Ovary (tissue), 9 donors: ENCODE measurements around the gene VPS36. TPM values are rescaled to one million over a fixed set of nuclear protein-coding genes. Genes with fewer than 3 reads are reported as not detected.

Experiments
- DNase-seq, 5 donors: peaks; one replicate each; pipeline ENCODE4 v3.0.0-alpha.2; 2019 to 2020
- H3K27ac ChIP-seq, 2 donors: fragments of 200-600 bp; one replicate each; pipeline versions ENCODE4 v1.5.1 to v1.8.0; 2019 to 2022
- H3K27me3 ChIP-seq: fragments of 200-600 bp; one replicate; pipeline ENCODE4 v1.8.0; 2022
- H3K36me3 ChIP-seq: fragments of 200-600 bp; sonication (generic); one replicate; pipeline ENCODE4 v1.5.1; 2019
- H3K4me1 ChIP-seq: one replicate; pipeline ENCODE4 v1.8.1; 2013; ENCODE audit warnings: mild to moderate bottlenecking, moderate library complexity; ENCODE audit not compliant: insufficient read depth
- H3K4me3 ChIP-seq: fragments of 200-600 bp; sonication (generic); one replicate; pipeline ENCODE4 v1.5.1; 2017
- H3K9me3 ChIP-seq, 2 donors: fragments of 200-600 bp in 1 of 2; sonication (generic) in 1 of 2; one replicate each; pipeline versions ENCODE4 v1.5.1 to v1.8.1; 2013 to 2019; ENCODE audit warnings: mild to moderate bottlenecking in 1 of 2, moderate library complexity in 1 of 2
- CTCF ChIP-seq, 3 donors: fragments of 450-650 bp in 2 of 3; fragments of 200-600 bp in 1 of 3; IDR thresholded peaks; one replicate each; pipeline versions ENCODE4 v1.5.1 to v1.8.0; 2016 to 2022; ENCODE audit warnings: antibody characterized with exemption in 3 of 3, mild to moderate bottlenecking in 1 of 3
- EP300 ChIP-seq: sonication (generic); formaldehyde crosslinking; IDR thresholded peaks from one replicate; pipeline ENCODE4 v1.6.1; 2017; ENCODE audit warnings: antibody characterized with exemption
- POLR2A ChIP-seq: fragments of 450-650 bp; IDR thresholded peaks from one replicate; pipeline ENCODE4 v1.6.1; 2017; ENCODE audit warnings: antibody characterized with exemption, mild to moderate bottlenecking, moderate library complexity
- WGBS, 3 donors: extraction: QIAGEN DNeasy Blood & Tissue Kit in 1 of 3; methylation state at CpG; one replicate each; pipeline versions ENCODE4 v1.1.5 to v1.1.7; 2013 to 2017; 5-methylcytosine and 5-hydroxymethylcytosine counted together
- intact Hi-C, 4 donors: fragments of 100-400 bp; cut with DNase I; formaldehyde crosslinking; loops; one replicate each; pipeline versions ENCODE4 v1.11.0 to v1.15.1; 2022 to 2023
- polyA plus RNA-seq, 2 donors: library from polyadenylated mRNA; stranded (reverse); fragments of 200-250 nt in 1 of 2; fragments of 350-450 nt in 1 of 2; fragmentation: Illumina TruSeq in 1 of 2; extraction: RNeasy Lipid Tissue Mini Kit (QIAGEN cat#74804) in 1 of 2; gene quantifications; one replicate each; pipeline ENCODE4 v1.2.3, GENCODE V29; 2013 to 2014
- total RNA-seq, 7 donors: library from RNA; depleted of rRNA in 2 of 7; stranded (reverse); fragments of >200 nt in 2 of 7; fragmentation: NEBNext Ultra II Directional in 3 of 7; extraction: Animal tissue kit (Norgen Biotek cat#: 25700) in 3 of 7; gene quantifications; one replicate each; pipeline versions ENCODE4 v1.1.0 to v1.2.4, GENCODE V29; 2016 to 2023
- donor health status: DM: no; HTN: no; CAD: no; lungs with moderate emphysema.
- donor health status: DM: no; HTN: no; CAD: no.
- donor health status: Bipolar disorder and iron deficiency.
- donor health status: DM: yes; HTN: yes; CAD: no.
- donor health status: DM: no; HTN: no; CAD: no.
- donor health status: DM: yes; HTN: yes; CAD: no.

The VPS36 gene
- total and polyA plus RNA-seq, 9 donors: 15.0 to 54.7 (median 32.3) TPM

- Histone ChIP-seq H3K27me3 (no peaks in the 10 kb centered on the region), H3K27ac (no peak overlapping the region), H3K36me3 (no peaks in the 10 kb centered on the region), H3K9me3 (no peaks in the 10 kb centered on the region), H3K4me3 (no peak overlapping the region), H3K4me1 (no peaks in the 10 kb centered on the region)
- 85 to 89% (median 88%) methylated on average over 4 of the region's 4 CpGs for WGBS, 3 donors
- no peak for DNase-seq
- TF ChIP-seq CTCF (IDR thresholded peaks at IDR 0.05): no peak
- no peak for TF ChIP-seq EP300
- TF ChIP-seq POLR2A: no peak
- intact Hi-C loops: no loop called here
Measured at GRCh38 chr13:52385870-52386269, 64.6 kb downstream of the VPS36 start.

GRCh38 chr13:52383366-52383765 lies 67.1 kb downstream of the VPS36 start:
- Histone ChIP-seq H3K36me3 (no peaks in the 10 kb centered on the region), H3K9me3 (no peaks in the 10 kb centered on the region), H3K27ac (no peak overlapping the region), H3K4me1 (no peaks in the 10 kb centered on the region), H3K27me3 (no peaks in the 10 kb centered on the region), H3K4me3 (no peak overlapping the region)
- TF ChIP-seq EP300 (no peak), CTCF (IDR thresholded peaks at IDR 0.05) (no peak), POLR2A (no peak)
- DNase-seq: no peak
- intact Hi-C loops: no loop called here
- 32 to 43% (median 41%) methylated on average over 1 of the region's 1 CpG for WGBS, 3 donors

- intact Hi-C loops: no loop called here
- H3K4me1 ChIP-seq: no peaks in the 10 kb centered on the region
- WGBS, 3 donors: 91 to 94% (median 94%) methylated on average over 22 of the region's 22 CpGs
- H3K27ac ChIP-seq: no peak overlapping the region
- H3K27me3 ChIP-seq: no peaks in the 10 kb centered on the region
- peak in 1 of 5 donors; percentile 15 for DNase-seq
- H3K9me3 ChIP-seq: no peaks in the 10 kb centered on the region
- H3K4me3 ChIP-seq: no peak overlapping the region
- no peak for TF ChIP-seq POLR2A
- no peaks in the 10 kb centered on the region for H3K36me3 ChIP-seq
Measured at GRCh38 chr13:52378312-52378711, 72.1 kb downstream of the VPS36 start.

- 96 to 97% (median 96%) methylated on average over 20 to 21 of the region's 21 CpGs for WGBS, 3 donors
- H3K4me1 ChIP-seq: no peaks in the 10 kb centered on the region
- intact Hi-C loops: no loop called here
- no peaks in the 10 kb centered on the region for H3K27me3 ChIP-seq
- DNase-seq: peak in 1 of 5 donors; percentile 31
- H3K27ac ChIP-seq: no peak overlapping the region
- TF ChIP-seq CTCF (IDR thresholded peaks at IDR 0.05): no peak
- no peak for TF ChIP-seq POLR2A
- TF ChIP-seq EP300: no peak
- H3K36me3 ChIP-seq: no peaks in the 10 kb centered on the region
- no peaks in the 10 kb centered on the region for H3K9me3 ChIP-seq
- H3K4me3 ChIP-seq: no peak overlapping the region
Measured at GRCh38 chr13:52377898-52378297, 72.5 kb downstream of the VPS36 start.

- no peak for DNase-seq
- no peak overlapping the region for H3K27ac ChIP-seq
- TF ChIP-seq CTCF (IDR thresholded peaks at IDR 0.05) (no peak), POLR2A (no peak), EP300 (no peak)
- no peak overlapping the region for H3K4me3 ChIP-seq
- H3K27me3 ChIP-seq: no peaks in the 10 kb centered on the region
- no peaks in the 10 kb centered on the region for H3K4me1 ChIP-seq
- WGBS, 3 donors: 26 to 35% (median 33%) methylated on average over 1 of the region's 1 CpG
- H3K36me3 ChIP-seq: no peaks in the 10 kb centered on the region
- intact Hi-C loops: no loop called here
- no peaks in the 10 kb centered on the region for H3K9me3 ChIP-seq
Measured at GRCh38 chr13:52374873-52375411, 75.5 kb downstream of the VPS36 start.
